NCI-H2171 treated with DMSO at 0.1 percent for 48 hours (cell line): ENCODE data around the gene STC2.

Experiments
- DNase-seq: peaks from one replicate; lab custom pipeline; 2025; lab: John Stamatoyannopoulos, UW

Gene STC2

DNA sequence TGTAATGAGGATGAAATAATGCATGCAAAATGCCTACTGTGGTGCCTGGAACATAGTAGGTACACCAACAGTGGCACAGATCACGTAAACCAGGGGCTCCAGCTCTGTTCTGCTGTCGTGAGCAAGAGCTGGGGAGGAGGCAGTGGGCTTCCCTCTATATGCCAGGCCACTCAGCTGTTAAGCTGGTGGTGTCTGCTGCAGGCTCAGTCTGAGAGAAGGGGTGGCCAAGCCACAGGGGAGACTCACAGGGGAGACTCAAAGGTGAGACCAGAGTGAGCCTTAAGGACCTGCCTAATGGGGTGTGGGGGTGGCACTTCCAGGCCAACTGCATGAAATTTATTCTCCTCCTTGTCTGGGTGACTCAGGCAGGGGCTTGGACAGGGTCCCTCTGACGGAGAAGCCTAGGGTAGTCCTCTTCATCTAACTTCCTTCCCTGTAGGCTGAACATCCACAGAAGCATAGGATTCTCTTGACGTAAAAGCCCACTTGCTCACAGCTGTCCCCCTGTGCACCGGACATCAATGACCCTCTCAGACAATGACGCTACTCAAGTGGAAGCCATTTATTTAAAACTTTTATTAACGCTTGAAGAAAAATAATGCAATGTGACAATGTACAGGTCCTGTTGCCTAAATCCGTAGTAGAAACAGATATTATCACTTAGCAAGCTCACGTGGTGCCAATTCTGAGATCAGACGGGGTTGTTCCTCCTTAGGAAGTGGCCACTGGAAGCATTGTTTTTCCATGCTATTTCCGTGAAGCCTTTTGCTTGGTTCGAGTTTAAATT, 13.9 kb downstream of the STC2 start:
- DNase-seq = no peak

DNA sequence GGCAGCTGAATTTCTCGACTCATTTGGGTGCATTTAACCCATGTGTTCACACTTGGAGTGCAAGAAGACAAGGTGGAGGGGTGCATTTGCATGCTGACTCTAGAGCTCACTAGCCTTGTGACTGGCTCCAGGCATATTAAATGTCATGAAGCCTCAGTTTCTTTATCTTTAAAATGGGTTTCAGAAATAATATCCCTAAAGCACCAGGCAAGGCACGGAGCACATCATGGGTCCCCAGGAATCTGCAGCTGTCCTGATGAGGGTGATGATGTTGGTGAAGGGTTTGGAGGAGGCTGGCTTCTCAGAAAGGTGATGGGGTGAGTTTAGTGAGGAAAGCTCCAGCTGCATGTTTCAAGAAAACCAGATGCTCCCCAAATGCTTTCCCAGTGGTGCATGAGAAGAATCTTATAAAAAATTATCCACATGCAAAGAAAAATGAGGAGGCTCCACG, 14.8 kb downstream of the STC2 start:
- no peak for DNase-seq

DNA sequence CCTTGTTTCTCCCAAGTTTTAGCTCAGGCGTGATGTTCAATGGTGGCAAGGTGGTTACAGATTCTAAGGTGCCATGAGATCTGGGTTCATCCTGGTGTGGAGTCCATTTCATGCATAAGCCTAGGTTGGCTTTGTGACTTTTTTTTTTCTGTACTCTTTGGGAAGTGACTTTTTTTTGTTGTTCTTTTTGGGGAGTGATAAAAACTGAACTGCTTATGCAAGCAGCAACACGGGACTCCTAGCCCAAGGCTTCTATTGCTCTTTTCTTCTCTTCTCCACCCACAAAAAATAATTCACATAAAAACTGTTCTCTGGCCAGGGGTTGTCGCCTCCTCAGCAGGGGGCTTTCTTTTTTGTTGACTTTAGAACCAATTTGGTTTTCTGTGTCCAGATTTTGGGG, 15.4 kb downstream of the STC2 start:
- no peak for DNase-seq

DNA sequence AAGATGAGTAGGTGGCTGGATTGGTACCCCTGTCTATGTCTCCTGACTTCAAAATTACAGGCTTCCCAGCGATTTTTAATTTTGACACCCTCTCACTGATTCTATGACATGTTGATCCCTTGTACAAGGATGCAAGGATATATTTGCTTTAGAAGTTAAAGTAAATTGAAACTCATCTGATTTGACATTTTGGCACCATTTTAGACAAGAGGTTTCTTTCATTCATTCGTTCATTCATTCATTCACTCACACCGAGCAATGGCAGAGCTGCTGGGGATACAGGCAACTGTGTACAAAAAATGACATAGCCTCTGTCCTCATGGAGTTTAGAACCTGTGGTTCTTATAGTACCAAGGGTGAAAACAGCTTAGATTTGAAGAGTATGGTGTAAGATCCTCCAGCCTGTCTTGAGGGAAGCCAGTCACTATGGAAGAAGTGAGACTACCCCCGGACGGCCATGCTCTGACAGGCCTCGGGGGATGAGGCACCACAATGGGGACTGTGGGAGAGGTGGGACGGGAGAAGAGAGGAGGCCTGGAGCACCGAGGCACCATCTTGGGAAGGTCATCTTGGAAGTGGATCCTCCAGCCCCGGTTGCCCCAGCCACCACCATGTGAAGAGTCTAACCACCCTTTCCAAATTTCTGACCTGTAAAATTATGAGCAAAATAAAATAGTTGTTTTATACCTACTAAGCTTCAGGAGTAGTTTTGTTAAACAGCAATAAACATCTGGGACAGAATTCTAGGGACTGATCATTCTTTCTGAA, 16.2 kb downstream of the STC2 start:
- DNase-seq = no peak

DNA sequence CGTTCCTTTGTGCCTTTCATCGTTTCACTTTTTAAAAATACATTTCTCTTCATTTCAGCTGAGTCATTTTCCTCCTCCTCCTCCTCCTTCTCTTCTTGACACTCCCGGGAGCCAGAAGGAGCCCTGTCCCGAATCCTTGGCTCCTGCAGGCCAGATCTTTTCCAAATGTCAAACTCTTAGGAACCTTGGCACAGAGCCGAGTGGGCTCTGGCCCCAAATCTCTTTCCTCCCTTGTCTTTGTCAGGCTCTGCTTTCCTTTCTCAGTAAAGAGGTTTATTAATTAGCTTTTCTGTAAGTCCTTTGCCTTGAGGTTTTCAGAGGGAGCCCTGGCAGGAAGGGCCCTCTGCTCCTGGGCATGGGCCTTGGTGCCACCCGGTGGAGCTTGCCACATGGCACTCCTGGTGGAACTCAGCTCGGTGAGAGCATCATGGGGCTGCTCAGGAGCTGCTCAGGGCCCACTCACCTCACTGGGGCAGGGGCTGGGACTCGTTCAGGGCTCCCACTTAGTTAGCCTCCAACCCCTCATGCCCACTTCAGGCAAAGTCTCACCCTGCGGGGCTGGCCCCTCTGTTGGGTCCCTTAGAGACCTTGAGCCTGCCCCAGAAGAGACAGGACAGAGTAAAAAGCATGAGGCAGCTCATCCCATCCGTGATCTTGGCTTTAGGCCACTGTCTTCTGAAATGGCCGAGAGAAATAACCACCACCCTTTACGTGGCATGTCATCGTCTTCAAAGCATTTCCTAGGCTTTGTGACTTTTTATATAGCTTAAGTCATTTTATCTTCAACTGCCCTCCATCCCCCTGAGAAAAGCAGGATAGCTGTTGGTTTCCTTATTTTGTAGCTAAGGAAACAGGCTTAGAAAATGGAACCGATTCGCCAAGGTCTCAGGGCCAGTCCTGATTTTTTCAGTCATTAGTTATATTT, 17.1 kb downstream of the STC2 start:
- DNase-seq = no peak

DNA sequence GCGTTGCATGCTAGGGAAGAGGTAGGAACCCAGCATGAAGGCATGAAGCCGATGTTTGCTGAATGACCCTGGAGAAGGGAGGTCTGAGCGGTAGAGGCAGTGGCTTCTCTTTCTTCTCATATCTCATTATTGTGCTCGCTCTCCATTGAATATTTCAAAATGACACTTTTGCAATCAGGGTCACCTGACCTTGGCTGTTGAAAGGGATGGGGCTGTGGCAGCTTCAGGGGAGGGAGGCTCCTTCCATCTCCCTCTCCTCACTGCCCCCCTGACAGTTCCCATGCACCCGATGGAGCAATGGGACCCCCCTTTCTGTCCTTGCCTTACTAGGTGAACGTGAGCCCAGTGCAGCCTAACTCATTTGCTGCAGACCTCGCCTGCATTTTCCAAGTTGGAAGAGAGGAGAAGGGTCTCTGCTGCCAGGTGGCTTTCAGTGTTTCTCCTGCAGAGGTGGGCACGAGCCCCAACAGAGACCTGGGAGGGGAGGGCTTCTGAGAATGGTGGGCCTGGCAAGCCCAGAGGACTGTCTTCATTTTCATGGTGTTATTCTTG, 17.9 kb downstream of the STC2 start:
- no peak for DNase-seq

DNA sequence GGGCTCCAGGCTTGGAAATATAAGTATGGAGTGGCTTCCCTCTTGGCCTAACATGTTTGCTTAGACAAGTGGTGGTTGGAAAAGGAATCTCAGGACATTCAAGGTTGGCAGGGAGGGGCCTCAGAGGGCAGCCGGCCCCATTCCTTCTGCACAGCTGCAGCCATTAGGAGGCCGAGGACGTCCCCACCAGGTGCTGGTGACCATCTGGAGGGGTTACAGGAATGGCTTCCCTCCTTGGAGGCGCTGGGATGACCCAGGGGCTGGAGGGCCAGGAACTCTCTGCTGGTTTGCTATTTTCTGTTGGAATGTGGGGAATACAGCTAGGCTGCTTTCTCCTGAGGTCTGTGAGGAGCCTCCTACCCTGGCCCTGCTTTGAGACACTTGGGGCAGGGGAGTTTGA, 18.5 kb downstream of the STC2 start:
- DNase-seq = no peak

DNA sequence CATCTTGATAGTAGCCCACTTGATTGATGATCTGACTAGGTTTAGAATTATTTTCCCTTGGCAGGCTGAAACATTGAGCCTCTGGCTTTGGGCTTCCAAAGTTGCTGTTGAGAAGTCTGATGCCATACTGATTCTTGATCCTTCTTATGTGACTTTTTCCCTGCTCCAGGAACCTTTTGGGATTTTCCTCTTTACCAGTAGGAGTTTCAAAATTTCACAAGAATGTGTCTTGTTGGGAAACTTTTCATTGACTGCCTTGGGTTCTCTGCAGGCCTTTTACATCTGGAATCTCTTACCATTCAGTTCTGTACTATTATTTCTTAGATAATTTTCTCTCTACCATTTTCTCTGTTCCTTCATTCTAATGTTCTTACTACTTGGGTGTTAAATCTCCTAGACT, 20.0 kb downstream of the STC2 start:
- DNase-seq = no peak

DNA sequence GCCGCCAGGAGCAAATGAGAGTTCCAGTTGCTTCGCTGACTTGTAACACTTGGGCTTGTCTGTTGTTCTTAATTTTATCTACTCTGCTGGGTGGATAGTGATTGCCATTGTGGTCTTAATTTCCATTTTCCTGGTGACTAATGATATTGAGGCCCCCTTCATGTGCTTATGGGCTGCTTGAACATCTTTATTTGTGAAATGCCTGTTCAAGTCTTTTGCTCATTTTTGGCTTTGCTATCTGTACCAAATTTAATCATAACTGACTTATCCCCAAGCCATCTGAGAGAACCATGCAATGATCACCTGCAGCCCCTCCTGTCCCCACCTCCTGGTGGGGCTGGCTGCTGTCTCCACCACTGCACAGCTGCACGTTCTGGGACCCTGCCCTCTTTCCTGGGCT, 20.5 kb downstream of the STC2 start:
- no peak for DNase-seq

DNA sequence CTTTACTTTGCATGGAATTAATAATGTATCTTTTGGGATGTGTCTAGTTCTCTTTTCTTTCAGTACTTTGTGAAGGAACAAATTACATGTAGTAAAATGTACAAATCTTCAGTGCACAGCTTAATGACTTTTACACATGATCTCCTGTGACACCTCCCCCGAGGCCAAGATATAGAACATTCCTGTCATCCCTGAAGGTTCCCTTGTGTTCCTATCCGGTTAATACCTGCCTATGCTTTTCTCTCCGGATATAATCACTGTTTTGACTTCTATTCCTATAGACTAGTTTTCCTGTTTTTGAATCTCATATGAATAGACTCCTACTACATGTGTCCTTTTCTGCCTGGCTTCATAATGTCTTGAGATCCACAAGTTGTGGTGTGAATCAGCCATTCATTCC, 21.5 kb downstream of the STC2 start:
- DNase-seq = no peak

DNA sequence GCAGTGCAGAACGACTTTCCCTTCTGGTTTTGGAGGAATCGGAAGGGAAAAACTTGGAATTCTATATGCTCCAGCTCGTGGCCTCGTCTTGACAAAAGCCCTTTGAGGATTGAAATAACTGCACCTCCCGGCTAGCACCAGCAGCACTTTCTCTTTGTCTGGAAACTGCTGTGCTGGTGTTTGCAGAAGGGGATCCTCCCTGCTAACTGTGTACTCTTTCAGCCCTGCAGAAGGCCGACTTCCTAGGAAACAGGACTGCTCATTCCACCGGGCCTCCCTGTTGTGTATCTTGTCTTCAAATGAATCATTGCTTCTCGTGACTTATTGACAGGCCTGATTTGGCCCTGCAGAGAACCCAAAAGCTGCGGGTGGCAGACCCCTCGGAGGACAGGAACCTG, 23.6 kb downstream of the STC2 start:
- no peak for DNase-seq

DNA sequence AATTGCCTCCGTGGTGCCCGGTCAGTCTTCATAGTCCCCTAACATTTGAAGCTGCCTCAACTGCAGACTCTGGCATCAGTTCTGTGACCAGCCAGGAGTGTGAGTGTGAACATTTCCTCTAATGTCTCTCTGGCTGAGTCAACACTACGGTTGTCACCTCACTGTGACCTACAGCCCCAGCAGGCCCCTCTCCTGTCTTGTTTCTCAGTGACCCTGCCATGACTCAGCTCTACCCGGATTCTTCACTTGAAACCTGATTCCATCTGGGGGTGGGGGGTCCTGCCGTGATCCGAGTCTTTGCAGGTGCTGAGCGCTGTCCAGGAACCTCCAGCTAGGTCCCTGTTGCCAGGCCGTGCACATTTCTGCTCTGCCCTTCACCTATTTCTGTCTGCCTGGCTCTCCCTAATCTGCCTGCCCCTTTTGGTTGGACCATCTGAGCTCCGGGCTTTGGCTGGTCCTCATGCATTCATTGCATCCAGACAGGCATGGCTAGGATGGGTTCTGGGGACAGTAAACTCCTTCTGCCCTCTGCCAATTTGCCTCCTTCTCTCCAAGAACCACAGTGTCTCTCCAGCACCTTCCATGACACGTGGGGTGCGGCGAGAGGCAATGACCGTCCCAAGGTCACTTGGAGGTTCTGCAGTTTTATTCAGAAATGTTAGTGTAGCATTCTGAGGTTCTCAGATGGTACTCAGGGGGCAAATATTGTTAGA, 24.2 kb downstream of the STC2 start:
- no peak for DNase-seq

DNA sequence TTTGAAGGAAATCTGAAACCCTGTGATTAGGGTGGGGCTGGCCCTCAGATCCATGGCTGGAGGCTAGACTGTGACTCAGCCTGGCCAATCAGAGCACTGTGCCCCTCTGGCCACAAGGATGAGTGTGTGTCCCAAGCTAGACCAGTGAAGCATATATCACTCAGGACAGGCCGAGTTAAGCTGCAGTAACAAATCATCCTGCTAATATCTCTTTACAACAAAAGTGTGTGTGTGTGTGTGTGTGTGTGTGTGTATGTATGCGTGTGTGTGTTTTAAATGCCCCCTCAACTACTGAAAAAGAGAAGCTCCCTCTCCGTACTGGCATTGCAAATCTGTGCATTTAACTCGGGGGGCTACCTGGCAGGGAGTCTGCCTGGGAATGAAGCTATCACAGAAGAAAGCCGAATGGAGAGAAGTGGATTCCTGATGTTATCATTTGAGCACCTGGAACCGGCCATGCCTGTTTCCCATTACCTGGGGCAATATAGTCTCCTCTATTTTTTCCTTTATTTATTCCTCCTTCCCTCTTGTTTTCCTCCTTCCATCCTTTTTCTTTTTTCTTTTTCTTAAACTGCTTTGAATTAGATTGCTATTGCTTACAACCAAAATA, 25.6 kb downstream of the STC2 start:
- DNase-seq = no peak

DNA sequence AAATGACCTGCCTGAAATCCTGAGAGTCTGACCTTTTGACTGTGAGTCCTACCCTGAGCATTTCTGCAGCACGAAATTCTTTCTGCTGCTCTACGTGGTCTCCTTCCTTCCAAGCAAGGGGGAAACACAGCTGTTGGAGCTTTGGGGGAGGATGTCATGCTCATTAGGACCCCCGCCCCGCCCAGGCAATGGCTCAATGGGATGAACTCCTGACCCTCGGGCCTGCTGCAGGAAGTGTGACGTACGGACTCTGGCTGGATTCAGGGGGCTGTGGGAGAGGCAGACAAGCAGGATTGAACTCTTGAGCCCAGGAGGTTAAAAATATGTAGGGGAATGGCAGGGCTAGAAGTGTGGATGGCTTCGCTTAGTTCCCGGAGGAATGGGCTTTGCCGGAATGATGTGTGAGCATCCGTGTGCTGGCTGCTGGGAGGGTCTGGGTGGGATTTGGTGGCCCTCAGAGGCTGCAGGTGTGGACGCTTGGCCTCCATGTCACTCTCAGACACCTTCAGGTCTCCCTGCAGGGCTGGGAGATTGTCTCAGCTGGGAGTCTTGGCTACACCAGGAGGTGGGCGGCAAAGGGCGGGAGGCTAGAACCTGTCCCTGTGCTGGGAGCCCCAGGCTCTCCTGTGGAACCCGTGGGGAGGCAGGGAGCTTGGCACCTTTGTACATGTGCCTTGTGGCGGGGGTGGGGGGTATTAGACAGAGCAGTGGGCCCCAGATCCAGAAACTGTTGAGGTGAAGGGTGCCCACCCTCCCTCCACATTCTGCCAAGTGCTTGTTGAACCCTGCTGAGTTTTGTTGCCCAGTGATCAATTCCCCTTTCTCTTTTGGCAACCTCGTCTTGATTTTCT, 26.3 kb downstream of the STC2 start:
- no peak for DNase-seq

DNA sequence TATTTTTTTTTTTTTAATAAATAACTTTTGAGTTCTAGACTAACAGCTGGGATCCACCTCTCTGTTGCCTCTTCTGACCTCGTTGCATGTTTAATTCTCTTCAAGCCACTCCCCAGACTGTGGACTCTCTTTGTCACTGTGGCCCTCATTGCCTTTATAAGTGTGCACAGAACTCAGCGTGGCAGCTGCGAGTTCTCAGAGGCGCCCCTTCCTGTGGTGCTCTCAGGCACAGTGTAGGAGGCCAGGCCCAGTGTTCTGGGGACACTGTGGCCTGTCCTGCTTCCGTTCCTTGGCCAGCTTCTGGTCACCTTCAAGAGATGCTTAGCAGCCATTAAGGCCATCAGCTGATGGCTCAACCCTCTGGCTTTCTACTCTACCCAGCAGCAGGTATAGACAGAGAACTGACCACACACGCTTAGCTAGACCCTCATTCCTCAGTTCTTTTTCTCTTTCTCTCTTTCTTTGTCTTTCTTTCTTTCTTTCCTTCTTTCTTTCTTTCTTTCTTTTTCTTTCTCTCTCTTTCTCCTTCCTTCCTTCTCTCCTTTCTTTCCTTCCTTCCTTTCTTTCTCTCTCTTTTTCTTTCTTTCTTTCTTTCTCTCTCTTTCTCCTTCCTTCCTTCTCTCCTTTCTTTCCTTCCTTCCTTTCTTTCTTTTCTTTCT, 27.7 kb downstream of the STC2 start:
- DNase-seq = no peak

DNA sequence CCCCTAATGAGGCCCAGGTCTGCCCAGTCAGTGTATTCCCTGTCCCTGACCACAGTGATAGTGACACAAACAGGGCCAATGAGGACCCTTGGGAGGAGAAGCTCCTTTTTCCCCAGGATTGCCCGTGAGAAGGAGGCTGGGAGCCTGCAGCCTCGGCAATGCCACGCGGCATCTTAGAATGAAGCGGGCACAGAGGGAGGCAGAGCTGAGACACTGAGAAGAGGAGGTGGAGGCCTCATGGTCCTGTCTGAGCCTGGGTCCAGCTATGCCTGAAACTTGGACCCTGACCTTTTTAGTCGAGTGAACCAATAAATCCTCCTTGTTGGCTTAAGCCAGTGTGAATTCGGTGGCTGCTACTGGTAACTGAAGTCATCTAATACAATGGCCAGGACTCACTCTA, 28.4 kb downstream of the STC2 start:
- DNase-seq = no peak

DNA sequence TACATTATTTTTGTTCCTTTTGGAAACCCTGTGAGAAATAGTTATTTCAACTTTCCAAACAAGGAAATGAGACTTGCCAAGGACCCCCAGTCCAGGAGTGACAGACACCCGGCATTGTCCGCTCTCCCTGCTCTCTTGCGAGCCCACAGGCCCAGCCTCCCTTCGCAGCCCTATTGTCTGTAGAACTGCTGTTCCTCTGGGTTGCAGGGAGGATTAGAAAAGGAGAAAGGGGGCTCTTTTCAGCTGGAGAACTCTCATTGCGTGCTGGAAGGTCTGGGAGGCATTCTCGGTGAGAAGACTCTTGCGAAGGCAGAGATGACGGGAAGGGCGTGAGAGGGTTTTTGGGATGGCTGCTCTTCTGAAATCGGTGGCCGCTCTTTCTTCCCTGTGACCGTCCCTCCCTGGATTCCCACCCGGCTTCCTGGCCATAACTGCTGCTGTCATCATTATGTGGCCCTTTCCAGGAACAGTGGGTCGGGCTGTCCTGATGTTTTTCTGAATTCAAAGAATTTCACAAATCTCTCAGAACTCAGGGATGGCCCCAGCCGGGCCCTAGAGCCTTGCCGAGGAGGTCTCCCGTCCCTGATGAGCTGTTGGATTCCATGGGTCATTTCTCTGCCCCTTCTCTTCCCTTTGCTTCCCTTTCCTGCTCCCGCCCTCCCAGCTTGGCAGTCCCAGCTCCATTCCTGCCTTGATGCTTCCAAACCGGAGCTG, 29.8 kb downstream of the STC2 start:
- DNase-seq = no peak

DNA sequence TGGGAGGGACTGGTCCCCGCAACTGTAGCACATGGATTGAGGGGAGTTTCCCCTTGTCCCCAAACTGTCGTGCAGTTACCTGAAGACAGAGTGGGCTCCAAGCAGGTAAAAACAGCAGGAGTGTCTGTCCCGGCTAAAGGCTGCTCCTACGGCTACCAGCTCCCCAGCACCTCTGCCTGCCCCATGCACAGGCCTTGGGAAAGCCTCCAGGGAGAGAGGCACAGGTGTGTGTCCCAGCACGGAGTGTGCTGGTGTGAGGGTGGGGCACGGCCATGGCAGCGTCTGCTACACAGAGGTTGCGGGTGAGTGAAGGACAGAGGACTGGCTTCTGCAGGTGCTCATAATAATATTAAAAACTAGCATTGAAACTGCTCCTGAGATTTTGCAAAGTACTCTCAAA, 30.4 kb downstream of the STC2 start:
- DNase-seq = no peak
